GM12873 (cell line): ENCODE data around the gene OR52R1.

Source experiments
- CTCF ChIP-seq: IDR thresholded peaks from 2 replicates; pipeline ENCODE4 v1.5.1; 2012; ENCODE audit warnings: low read depth, mild to moderate bottlenecking, moderate library complexity, low read length, control low read depth; ENCODE audit not compliant: insufficient read depth; ENCODE audit errors: missing control alignments

OR52R1 gene

GRCh38 chr11:4825132-4825531 lies 21.0 kb upstream of the OR52R1 start:
- no peak for TF ChIP-seq CTCF

GRCh38 chr11:4821021-4821420 lies 16.8 kb upstream of the OR52R1 start, which contains the start of gene OR51F2:
Gene OR51F2, plus strand, starts transcription at chr11:4821321. Its CDS starts 101 bp downstream, at chr11:4821422.
- no peak for TF ChIP-seq CTCF

GRCh38 chr11:4809246-4809645 lies 5.1 kb upstream of the OR52R1 start:
- TF ChIP-seq CTCF: no peak

- no peak for TF ChIP-seq CTCF
These were observed 4.3 kb upstream of the OR52R1 start for GRCh38 chr11:4808476-4808875.

GRCh38 chr11:4798427-4799183 lies 5.6 kb downstream of the OR52R1 start:
- no peak for TF ChIP-seq CTCF

- TF ChIP-seq CTCF: no peak
These were observed 7.0 kb downstream of the OR52R1 start for GRCh38 chr11:4797206-4797605.

- no peak for TF ChIP-seq CTCF
These were observed 21.7 kb downstream of the OR52R1 start for GRCh38 chr11:4782454-4782853.
